Ectodermal cell (in vitro differentiated cells): Measurements from ENCODE around the gene ACSS1.

ENCODE experiments used
- H3K27ac ChIP-seq: 2 replicates; pipeline ENCODE4 v1.7.0; 2013; ENCODE audit warnings: mild to moderate bottlenecking, low read depth, low read length; ENCODE audit not compliant: insufficient read depth, poor library complexity, severe bottlenecking
- H3K27me3 ChIP-seq: 2 replicates; pipeline ENCODE4 v1.7.0; 2013; ENCODE audit warnings: mild to moderate bottlenecking, low read length; ENCODE audit not compliant: insufficient read depth, control insufficient read depth, poor library complexity, severe bottlenecking
- H3K36me3 ChIP-seq: one replicate; pipeline ENCODE4 v1.7.0; 2013; ENCODE audit warnings: low read length; ENCODE audit not compliant: control insufficient read depth, insufficient read depth
- H3K4me1 ChIP-seq: one replicate; pipeline ENCODE4 v1.7.0; 2013; ENCODE audit warnings: low read length; ENCODE audit not compliant: control insufficient read depth, insufficient read depth
- H3K4me3 ChIP-seq: 2 replicates; pipeline ENCODE4 v1.7.0; 2013; ENCODE audit warnings: low read depth, low read length, control low read depth; ENCODE audit not compliant: insufficient read depth
- H3K9me3 ChIP-seq: 2 replicates; pipeline ENCODE4 v1.7.0; 2013; ENCODE audit warnings: mild to moderate bottlenecking, low read length, moderate library complexity; ENCODE audit not compliant: control insufficient read depth
- WGBS, 2 experiments: methylation state at CpG; one replicate each; pipeline ENCODE4 v1.1.7; 2013; ENCODE audit warnings: missing lambda C conversion rate in 2 of 2; 5-methylcytosine and 5-hydroxymethylcytosine counted together

The ACSS1 gene

DNA sequence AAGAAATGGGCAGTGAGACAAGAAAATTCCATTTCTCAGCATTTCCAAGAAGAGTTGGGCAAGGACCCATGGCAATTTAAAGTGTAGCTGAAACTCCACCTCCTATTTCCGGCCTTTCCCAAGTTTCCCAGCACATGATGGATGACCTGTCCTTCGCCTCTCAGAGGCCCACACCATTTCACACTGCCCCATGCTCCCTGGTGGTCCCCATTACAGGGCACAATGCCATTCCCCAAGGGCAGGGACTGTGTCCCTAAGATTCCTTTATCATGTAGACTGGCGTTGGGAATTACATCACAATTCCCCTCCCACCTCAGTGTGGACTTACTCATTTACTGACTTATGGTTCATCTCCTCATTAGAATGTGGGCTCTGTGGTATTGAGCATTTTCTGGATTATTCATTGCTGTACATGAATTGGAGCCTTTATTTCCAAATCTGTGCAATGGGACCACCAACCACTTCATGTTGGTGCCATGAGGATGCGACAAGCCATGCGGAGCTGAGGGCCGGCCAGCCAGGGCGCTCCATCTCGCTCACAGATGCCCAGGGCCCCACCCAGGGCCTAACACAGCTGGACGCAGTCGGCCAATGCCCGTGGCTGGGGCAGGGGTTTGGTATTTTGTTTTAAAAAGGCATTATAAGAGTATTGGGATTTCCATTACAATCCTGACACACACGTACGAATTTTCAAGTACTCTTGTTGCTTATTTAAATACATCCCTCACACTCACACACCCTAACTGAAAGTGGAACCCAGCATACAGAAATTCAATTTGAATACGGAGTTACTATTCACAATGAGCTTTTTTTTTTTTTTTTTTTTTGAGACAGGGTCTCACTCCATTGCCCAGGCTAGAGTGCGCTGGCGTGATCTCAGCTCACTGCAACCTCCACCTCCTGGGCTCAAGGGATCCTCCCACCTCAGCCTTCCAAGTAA, 5.4 kb downstream of the ACSS1 start:
- WGBS, 2 experiments, result 85 to 91% methylated on average over 14 to 16 of the region's 16 CpGs
- peaks cover 38% of the 10 kb centered on the region for H3K27me3 ChIP-seq
- no peak overlapping the region for H3K27ac ChIP-seq
- H3K4me3 ChIP-seq, result no peak overlapping the region
- no peaks in the 10 kb centered on the region for H3K36me3 ChIP-seq
- peaks cover 9% of the 10 kb centered on the region for H3K4me1 ChIP-seq
- H3K9me3 ChIP-seq, result no peaks in the 10 kb centered on the region

DNA sequence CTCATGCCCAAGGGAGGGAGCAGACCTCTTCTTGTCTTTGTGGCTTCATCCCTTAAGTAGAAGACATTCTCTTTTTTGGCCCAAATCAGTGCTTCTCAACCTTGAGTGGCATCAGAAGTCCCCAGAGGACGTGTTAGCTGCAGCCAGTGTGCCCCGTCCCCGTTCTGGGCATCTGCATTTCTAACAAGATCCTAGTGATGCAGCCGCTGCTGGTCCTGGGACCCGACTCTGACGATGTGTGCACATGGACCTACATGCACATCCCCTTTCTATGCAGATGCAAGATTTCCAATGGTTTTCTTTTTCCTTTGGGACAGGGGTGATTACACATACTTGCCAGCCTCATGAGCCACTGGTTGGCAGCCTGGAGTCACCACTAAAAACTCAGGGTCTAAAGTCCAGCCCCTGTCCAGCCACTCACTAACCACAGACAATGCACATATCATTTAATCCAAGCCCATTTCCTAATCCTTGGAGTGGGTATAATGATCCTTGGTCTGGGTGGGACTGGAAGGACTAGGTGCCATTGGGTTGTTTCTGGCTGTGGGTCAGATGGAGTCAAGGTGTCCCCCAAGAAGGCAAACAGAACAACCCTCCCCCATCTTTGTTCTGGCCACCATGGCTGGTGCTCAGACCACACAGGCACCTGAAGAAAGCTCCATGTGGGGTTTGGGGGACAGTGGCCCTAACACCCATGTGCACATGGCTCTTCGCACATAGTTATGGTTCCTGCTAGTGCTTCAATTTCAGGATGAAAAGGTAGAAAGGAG, 6.4 kb downstream of the ACSS1 start:
- 93 to 95% methylated on average over 7 of the region's 7 CpGs for WGBS, 2 experiments
- no peak overlapping the region for H3K27ac ChIP-seq
- no peaks in the 10 kb centered on the region for H3K9me3 ChIP-seq

DNA sequence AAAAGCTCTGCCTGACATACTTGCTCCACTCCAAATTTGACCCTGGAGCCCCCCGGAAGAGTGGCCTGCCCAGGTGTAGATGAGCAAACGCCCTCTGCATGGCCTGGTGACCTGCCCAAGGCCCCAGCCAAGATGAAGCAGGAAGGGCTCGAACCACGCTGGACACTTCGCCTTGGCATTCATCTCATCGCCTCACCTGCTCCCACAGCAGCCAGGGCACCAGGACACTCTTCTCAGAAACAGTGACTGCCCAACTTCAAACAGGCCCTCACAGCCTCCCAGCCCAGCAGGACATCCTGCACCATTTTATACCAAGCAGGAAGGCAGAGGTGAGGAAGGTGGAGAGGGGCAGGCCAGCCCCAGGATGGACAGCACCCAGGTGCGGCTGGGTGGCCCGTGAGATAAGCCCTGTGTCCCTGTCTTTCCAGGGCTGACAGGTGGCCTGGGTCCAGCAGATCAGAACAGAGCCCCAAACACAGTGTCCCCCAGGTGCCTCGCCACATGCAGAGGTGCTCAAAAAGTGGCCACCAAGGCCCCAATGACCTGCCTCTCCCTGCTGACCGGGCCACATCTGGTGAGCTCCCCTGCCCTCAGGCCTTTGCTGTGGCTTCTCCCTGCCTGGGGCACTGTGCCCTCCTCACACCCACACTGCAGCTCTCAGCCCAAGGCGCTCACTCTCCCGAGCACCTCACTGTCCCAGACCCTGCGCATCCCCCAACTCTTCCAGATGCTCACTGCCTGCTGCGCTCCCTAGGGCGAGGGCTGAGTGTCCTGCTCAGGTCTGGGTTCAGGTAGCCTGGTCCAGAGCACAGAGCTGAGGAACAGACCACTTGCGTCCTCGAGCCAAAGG, 7.2 kb downstream of the ACSS1 start:
- no peaks in the 10 kb centered on the region for H3K4me1 ChIP-seq
- H3K27ac ChIP-seq, result no peak overlapping the region
- H3K27me3 ChIP-seq, result peaks cover 20% of the 10 kb centered on the region
- no peaks in the 10 kb centered on the region for H3K9me3 ChIP-seq
- H3K36me3 ChIP-seq, result no peaks in the 10 kb centered on the region
- H3K4me3 ChIP-seq, result no peak overlapping the region
- WGBS, 2 experiments, result 93% methylated on average over 17 of the region's 17 CpGs

More for the DNA sequence above, 6.4 kb downstream of the ACSS1 start:
- no peaks in the 10 kb centered on the region for H3K36me3 ChIP-seq
- H3K4me3 ChIP-seq, result no peak overlapping the region
- H3K4me1 ChIP-seq, result no peaks in the 10 kb centered on the region
- peaks cover 28% of the 10 kb centered on the region for H3K27me3 ChIP-seq

DNA sequence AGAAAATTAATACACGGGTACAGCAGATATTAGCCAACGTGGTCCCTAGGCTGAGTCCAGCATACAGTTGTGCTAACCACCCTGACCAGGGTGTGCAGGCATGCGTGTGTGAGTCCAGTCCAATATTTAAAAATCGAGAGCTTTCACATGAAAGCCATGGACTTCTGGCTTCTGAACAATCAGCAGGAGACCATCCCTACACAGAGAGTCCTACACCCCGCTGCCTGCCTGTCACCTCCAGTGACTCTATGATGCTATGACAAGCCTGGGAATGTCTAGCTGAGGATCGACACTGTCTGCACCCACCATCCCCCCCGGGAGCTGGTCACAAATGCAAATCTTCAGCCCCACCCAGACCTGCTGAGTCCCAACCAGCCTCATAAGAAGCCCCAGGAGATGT, 7.9 kb downstream of the ACSS1 start:
- Histone ChIP-seq H3K36me3 (no peaks in the 10 kb centered on the region), H3K4me1 (no peaks in the 10 kb centered on the region), H3K27me3 (peaks cover 13% of the 10 kb centered on the region), H3K27ac (no peak overlapping the region), H3K4me3 (no peak overlapping the region), H3K9me3 (no peaks in the 10 kb centered on the region)
- 89% methylated on average over 7 of the region's 7 CpGs for WGBS, 2 experiments

DNA sequence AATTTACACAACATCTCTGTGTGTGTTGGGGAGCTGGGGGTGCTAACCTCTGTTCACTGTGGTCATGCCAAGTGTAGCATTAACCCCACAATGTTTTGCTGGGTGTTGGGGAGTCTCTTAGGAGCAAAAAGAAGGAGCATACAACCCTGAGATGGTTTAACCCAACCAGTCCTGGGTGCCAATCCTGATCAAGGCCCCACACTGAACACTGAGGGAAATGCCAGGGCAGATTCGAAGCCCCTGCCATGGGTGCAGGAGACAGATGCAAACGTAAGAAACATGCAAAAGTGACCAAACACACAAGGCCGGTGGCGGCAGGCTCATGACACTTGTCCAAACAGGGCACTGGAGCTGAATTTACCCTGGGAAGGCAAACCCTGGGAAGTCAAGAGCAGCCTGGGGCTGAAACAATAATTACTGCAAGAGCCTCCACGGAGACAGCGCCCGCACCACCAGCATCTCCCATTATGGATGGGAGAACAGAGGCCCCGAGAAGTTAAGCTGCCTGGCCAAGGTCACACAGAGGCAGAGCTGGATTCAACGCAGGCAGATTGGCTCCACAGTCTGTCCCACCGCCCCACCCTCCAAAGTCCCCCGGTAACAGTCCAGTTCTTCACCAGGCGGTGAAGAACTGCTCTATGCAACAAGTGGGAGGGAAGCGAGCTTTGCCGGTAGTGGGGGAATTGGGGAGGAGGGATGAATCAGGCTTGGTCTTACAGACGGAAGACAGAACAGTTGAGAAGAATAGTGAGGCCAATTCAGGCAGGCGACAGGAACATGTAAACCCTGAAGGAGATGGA, 8.5 kb downstream of the ACSS1 start:
- peaks cover 7% of the 10 kb centered on the region for H3K27me3 ChIP-seq
- H3K36me3 ChIP-seq, result no peaks in the 10 kb centered on the region
- no peak overlapping the region for H3K27ac ChIP-seq
- H3K9me3 ChIP-seq, result no peaks in the 10 kb centered on the region
- H3K4me3 ChIP-seq, result no peak overlapping the region
- 91% methylated on average over 16 of the region's 16 CpGs for WGBS, 2 experiments
- no peaks in the 10 kb centered on the region for H3K4me1 ChIP-seq

DNA sequence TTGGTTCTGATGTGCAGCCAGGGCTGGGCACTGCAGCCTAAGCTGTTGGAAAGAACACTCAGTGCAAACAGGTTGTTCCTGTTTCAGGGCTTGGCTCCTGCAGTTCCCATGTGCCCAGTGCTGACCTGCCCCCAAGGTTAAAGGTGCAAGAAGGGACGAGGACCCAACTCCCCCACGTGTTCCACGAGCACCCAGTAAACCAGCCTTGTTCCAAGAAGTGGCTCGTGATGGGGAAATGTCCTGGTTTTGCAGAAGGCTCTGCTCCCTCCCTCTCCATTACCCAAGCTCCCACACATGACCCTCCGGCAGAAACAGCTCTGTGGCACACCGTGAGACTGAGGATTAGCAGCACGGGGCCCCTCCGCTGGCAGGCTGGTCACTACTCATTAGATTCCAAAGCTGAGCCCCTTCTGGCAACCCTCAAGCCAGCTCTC, 9.4 kb downstream of the ACSS1 start:
- Histone ChIP-seq H3K9me3 (no peaks in the 10 kb centered on the region), H3K27me3 (no peaks in the 10 kb centered on the region), H3K4me1 (no peaks in the 10 kb centered on the region), H3K36me3 (no peaks in the 10 kb centered on the region), H3K27ac (no peak overlapping the region), H3K4me3 (no peak overlapping the region)
- WGBS, 2 experiments, result 85 to 87% methylated on average over 8 of the region's 8 CpGs

DNA sequence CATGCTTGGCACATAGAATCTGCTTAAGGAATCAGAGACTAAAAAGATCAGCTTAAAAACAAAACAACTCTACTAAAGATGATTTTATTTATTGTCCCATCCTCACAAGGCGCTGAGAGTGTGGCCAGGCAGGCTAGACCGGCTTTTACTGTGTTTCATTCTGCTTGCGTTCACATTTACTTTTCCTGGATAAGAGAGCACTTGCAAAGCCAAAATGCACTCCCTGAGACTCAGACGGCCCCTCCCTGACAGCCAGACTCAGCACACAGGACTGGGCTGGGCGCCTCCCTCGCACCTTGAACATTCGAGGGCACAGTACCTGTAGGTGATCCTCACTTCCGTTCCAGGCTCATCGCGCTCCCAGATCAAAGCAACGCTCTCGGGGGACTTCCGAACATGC, 10.2 kb downstream of the ACSS1 start:
- WGBS, 2 experiments, result 94% methylated on average over 13 of the region's 13 CpGs
- no peak overlapping the region for H3K4me3 ChIP-seq
- no peaks in the 10 kb centered on the region for H3K4me1 ChIP-seq
- no peaks in the 10 kb centered on the region for H3K27me3 ChIP-seq
- H3K36me3 ChIP-seq, result no peaks in the 10 kb centered on the region
- no peak overlapping the region for H3K27ac ChIP-seq
- no peaks in the 10 kb centered on the region for H3K9me3 ChIP-seq

DNA sequence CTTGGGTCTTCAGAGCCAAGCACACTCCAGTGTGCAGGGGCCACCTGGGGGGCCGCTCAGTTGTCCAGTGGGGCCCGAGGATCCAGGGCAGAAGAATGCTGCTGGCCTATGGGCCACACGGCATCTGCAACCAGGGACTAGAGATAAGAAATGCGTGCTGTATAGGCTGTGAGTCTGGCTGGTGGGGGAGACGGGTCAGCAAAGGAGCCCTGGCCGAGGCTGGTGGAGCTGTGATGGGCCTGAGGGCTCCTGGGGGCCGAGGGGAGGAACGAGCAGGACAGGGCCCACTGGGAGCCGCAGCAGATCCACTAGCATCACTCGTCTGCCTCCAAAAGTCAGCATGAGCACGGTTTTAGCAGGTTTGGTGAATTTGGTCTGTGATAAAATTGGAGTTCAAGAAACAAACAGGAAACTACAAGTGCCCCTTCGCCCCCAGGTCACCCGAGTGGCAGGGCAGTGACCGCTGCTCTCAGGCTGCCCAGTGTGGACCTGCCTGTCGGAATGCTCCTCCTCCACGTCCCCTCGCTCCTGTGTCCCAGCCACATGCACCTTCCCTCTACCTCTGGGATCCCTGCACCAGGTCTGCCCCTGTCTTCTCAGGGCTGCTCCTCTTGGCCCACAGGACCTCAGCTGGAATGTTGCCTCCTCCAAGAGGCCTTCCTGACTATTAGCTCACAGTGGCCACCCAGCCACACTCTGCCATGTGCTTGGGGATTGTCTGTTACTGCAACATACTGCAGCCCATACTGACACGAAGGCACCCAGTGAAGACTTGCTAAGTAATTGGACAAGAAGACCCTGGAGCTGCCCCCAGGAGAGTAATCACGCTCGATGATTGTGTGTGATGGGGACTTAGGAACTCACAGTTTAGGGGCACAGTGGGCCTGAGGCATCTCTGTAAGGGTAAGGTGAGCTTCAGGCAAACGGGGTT, 10.9 kb downstream of the ACSS1 start:
- Histone ChIP-seq H3K36me3 (no peaks in the 10 kb centered on the region), H3K9me3 (no peaks in the 10 kb centered on the region), H3K4me1 (no peaks in the 10 kb centered on the region), H3K27me3 (no peaks in the 10 kb centered on the region), H3K27ac (no peak overlapping the region), H3K4me3 (no peak overlapping the region)
- 87 to 88% methylated on average over 21 of the region's 21 CpGs for whole genome bisulfite sequencing, 2 experiments
